Left ventricle myocardium superior (tissue), 1 donor: ENCODE results near the gene DSG4. TPM values are rescaled to one million over a fixed set of nuclear protein-coding genes. Genes with fewer than 3 reads are reported as not detected.

ENCODE experiments used
- ATAC-seq: fragments of 200-7000 bp; cut with Tn5 transposase; one replicate; pipeline ENCODE4 v1.9.1; 2020; ENCODE audit warnings: mild to moderate bottlenecking, moderate library complexity
- DNase-seq: peaks from one replicate; pipeline ENCODE4 v3.0.0-alpha.2; 2020
- intact Hi-C: fragments of 100-400 bp; cut with micrococcal nuclease; formaldehyde crosslinking; loops from one replicate; pipeline ENCODE4 v1.11.0; 2022
- total RNA-seq: library from RNA; stranded (reverse); fragmentation: NEBNext Ultra II Directional; extraction: Animal tissue kit (Norgen Biotek cat#: 25700); gene quantifications from one replicate; pipeline ENCODE4 v1.2.1, GENCODE V29; 2021
- donor health status: DM: no; HTN: yes; CAD: no; lungs with severe emphysema.

The DSG4 gene
- total RNA-seq, 1 donor from 2014 or later = not detected

DNA sequence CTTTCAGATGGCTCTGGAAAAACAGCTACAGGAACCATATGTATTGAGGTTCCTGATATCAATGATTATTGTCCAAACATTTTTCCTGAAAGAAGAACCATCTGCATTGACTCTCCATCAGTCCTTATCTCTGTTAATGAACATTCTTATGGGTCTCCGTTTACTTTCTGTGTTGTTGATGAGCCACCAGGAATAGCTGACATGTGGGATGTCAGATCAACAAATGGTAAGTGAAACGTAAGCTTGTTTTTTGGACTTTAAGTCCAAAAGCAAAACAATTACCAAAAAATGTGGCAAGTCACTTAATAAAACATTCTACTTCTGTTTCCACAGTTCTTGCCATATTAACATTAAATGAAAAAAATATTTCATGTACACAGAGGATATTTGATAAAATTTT lies 26.8 kb downstream of the DSG4 start:
- no peak for DNase-seq
- no peak for ATAC-seq
- intact Hi-C loops = no loop called here

DNA sequence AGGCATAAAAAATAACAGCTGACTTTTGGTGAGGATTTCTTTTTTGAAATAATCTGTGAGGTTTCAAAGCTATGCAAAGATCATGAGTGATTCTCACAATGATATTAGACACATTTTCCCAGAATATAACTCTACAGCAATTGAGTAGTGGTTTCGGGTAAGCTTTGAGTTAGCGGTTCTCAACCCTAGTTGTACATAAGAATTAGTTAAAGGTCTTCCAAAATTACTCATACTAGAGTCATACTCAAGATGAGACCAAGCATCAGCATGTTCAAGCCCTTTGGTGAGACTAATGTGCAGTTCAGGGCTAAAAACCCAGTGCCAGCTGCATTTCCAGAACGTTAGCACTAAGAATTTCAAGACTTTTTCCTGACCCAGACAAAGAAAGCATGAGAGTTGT lies 31.1 kb downstream of the DSG4 start:
- intact Hi-C loops = no loop called here
- DNase-seq (no peak), ATAC-seq (no peak)

DNA sequence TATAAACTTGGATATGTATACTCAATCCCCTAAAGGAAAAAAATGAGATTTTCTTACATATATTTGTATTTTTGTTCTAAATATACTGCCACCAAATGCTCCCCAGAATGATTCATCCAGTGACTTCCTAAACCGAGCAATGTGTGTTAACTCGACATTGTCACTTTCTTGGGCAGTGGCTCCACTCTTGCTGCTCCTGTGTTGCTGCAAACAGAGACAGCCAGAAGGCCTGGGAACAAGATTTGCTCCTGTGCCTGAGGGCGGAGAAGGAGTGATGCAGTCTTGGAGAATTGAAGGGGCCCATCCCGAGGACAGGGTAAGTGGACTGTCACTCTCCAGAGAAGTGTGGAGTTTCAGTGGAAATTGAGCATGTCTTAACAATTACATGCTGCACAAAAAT lies 32.7 kb downstream of the DSG4 start:
- ATAC-seq = no peak
- DNase-seq = no peak
- intact Hi-C loops = no loop called here

DNA sequence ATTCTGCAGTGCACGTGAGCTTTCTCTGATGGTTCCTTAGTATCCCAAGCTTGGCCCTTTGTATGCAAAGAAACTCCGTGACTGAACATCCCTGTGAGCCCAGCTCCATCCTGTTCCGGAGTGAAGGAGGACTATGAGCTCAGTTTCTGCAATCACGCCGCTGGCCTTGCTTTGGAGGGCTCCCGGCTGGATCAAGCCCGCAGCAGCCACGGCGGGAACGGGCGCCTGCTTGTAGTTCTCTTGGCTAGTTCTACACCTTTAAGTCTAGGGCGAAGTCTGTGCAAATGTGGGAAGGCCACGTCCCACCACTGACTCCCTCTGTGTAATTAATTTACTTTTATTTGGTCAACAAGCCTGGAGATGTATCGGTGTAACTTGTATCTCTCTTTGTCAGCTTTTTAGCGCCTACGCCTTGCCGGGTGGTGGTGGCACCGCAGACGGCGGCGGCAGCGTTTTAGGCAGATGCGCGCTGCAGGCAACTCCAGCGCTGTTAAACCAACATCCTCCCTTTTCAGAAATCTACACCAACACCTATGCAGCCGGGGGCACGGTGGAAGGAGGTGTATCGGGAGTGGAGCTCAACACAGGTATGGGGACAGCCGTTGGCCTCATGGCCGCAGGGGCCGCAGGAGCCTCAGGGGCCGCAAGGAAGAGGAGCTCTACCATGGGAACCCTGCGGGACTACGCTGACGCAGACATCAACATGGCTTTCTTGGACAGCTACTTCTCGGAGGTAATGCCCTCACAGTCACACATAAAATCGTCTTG lies 34.3 kb downstream of the DSG4 start:
- DNase-seq = no peak
- ATAC-seq = no peak
- intact Hi-C loops = no loop called here

DNA sequence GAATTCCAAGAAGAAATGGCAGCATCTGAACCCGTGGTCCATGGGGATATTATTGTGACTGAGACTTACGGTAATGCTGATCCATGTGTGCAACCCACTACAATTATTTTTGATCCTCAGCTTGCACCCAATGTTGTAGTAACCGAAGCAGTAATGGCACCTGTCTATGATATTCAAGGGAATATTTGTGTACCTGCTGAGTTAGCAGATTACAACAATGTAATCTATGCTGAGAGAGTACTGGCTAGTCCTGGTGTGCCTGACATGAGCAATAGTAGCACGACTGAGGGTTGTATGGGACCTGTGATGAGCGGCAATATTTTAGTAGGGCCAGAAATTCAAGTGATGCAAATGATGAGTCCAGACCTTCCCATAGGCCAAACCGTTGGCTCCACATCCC lies 36.6 kb downstream of the DSG4 start:
- ATAC-seq (no peak), DNase-seq (no peak)
- intact Hi-C loops = no loop called here

DNA sequence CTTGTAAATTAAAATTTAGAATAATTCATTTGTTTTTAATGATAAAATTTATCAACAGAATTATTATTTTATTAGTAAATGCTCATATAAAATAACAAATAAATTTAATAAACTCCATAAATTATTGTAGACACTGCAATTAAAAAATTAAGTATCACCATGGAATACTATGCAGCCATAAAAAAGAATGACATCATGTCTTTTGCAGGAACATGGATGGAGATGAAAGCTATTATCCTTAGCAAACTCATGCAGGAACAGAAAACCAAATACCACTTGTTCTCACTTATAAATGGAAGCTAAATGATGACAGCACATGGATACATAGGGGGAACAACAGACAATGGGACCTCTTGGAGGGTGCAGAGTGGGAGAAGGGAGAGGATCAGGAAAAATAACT lies 41.3 kb downstream of the DSG4 start:
- intact Hi-C loops = no loop called here
- no peak for ATAC-seq
- DNase-seq = no peak

DNA sequence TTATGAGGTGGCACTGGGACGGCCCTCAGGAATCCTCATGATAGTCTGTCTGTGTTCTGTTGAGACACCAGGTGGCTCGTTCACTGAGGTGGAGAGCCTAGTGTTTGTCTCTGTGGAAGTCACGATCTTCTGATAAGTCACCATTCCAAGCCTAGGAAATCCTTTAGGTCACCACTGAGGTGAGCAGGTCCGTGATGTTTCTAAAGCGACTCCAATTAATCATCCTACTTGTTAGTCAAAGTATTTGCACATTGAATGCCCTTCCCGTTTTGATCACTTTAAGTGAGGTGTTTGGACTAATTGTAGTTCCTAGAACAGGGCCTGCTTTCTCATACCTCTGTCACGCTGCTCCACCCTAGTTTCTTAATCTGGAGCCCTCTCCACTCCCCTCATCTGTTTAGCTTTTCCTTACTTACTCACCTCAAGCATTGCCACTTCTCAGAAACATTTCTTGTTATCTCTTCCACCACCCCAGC lies 42.9 kb downstream of the DSG4 start:
- ATAC-seq (no peak), DNase-seq (no peak)
- intact Hi-C loops = no loop called here

DNA sequence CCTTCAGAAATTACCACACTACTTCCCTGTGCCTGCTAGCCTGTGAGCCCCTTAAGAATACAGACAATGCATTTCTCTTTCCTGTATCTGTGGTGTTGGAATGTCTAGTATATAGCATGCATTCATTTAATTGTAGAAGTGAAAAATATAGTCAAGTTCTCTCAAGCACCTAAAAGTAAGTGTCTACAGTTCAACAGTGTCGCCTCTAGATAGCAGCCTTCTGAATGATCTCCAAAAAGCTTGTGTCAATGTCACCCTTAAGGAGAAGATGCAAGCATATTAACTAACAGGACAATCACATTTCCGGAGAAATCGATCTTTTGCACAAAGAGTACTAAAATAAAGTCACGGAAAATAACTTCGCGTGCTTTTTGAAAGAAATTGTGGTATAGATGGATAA lies 43.5 kb downstream of the DSG4 start:
- DNase-seq (no peak), ATAC-seq (no peak)
- intact Hi-C loops = loop anchor here (10.0 kb wide), 1 partner anchor 155 kb away; no protein-coding TSS in a partner anchor

DNA sequence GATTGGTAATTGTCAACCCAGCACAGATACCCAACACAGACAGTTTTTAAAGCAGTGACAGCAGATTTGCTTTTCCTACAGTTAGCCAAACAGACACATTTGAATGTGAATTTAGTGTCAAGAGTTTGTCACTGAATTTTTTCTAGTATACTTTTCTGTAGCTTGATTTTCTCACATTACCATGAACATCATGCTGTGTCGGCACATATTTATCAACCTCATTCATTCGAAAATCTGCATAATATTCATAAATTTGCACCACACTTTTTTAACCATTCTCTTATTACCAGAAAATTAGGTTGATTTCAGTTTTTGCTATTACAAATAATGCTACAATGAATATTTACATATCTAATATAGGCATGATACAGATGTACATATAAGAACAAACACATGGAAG lies 43.9 kb downstream of the DSG4 start:
- DNase-seq = no peak
- ATAC-seq = no peak
- intact Hi-C loops = loop anchor here (10.0 kb wide), 1 partner anchor 156 kb away; no protein-coding TSS in a partner anchor

DNA sequence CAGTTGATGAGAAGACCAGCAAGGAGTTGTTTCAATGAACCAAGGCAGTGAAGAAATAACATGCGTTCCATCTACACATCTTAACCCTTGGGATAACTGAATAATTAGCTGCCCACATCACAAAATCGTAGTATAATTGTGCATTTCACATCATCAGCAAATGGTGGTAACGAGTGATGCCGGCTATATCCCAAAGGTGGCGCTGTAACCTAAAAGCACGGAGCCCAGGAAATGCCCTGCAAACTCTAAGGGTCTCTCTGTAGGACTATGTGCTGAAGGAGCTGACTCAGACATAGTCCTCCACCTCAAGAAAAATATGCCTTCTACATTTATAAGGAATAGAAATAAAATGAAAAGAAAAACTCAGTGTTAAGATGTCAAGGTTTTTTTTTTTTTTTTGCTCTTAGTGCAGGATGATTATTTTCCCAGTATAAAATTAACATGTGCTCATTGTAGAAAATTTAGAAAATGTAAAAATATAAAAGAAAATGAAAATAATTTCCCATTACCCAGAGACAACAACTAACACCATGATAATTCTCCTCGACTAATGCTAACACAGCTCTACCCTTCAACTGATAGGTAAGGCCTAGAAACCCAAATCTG lies 47.9 kb downstream of the DSG4 start:
- no peak for DNase-seq
- intact Hi-C loops = loop anchor here (10.0 kb wide), 1 partner anchor 160 kb away; no protein-coding TSS in a partner anchor
- no peak for ATAC-seq

DNA sequence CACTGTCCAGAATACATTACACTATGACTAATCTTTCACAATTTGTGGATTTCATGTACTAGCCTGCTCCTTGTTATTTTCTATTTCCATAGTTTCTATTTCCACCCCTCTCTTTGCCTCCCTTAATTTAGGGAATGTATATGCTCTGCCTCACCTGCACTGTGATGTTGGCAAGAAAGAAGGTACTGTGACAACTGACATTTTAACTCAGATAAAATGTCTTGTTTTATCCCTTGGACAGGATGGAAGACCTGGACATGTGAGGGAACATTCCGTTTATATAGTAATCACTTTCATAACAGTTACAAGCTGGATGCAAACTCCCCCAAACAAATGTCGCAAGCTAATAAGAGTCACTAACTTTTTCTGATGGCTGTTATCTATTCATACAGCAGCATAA lies 49.4 kb downstream of the DSG4 start:
- ATAC-seq (no peak), DNase-seq (no peak)
- intact Hi-C loops = loop anchor here (10.0 kb wide), 1 partner anchor 161 kb away; no protein-coding TSS in a partner anchor

DNA sequence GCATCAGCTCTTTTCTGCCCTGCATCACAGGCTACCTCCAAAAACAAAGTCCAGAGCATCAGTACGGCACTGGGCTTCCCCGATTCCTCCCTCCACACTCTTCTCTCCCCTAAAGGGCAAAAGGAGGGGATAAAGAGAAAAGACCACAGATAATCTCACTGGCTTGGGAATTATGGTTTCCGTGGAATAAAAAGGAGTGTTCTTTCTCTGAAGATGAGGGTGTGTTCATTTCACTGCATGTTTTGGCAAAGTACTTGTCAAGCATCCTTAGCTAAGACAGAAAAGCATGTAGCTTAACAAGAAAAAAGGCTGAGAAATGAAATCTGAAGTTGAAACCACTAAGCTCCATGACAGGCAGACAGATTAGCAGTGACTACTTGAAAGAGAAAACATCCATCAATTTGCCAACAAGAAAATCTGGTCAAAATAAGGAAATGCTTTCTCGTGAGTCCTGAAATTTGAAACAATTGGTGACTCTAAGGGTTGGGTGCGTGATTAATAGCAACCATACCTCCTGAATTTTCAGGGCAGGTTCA lies 50.4 kb downstream of the DSG4 start:
- ATAC-seq = no peak
- intact Hi-C loops = loop anchor here (10.0 kb wide), 1 partner anchor 162 kb away; no protein-coding TSS in a partner anchor
- DNase-seq = no peak

DNA sequence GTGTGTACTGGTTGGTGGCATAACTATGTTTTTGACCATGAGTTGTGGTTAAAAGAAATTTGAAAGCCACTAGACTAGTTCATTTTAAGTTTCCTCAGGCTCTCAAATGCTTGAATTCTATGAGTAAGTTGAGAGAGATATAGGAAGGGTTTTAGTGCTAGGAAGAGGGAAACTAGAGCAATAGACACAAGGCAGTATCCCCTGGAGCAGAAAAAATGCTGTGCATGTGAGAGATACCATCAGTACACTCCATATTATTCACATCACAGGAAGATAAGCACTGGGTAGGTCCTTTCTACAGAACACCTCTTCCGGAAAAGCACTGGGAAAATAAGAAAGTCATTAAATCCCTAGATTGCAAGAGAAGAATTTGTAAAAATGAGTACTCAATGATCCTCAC lies 51.6 kb downstream of the DSG4 start:
- DNase-seq (no peak), ATAC-seq (no peak)
- intact Hi-C loops = loop anchor here (10.0 kb wide), 1 partner anchor 163 kb away; no protein-coding TSS in a partner anchor

DNA sequence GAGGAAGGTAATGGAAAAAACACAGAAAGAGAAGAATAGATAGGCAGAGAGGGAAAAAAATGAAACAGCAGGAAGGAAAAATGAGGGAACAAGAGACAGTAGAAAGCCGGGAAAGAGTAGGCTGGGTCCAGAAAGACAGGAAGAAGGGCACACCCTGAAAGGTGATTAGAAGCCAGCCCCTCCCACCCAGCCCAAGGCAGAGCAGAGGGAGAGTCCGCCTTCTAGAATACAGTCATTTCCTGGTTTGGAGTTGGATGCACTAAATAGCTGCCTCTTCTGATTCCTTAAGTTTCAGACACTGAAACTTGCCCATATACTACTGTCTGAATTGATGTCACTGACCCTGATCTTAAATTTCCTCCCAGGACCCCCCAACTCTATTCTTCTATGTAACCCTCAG lies 53.0 kb downstream of the DSG4 start:
- DNase-seq = no peak
- ATAC-seq = no peak
- intact Hi-C loops = loop anchor here (10.0 kb wide), 1 partner anchor 165 kb away; no protein-coding TSS in a partner anchor

DNA sequence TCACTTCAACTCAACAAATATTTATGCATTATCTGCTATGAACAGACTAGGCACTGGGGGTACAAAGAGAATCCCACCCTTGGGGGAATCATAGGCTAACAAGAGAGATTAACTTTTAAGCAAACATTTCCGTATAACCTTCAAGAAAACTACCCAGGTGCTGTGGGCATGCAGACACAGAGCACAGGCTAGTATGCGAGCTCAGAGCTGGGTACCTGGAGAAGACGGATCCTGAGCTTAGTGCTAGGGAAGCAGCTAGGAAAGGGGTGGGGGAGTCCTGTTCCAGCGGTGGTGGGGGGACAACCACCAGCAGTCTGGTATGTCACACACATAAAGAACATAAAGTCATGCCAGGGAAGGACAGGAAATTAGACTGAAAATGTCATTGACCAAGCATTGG lies 53.5 kb downstream of the DSG4 start:
- DNase-seq = no peak
- ATAC-seq = no peak
- intact Hi-C loops = no loop called here

DNA sequence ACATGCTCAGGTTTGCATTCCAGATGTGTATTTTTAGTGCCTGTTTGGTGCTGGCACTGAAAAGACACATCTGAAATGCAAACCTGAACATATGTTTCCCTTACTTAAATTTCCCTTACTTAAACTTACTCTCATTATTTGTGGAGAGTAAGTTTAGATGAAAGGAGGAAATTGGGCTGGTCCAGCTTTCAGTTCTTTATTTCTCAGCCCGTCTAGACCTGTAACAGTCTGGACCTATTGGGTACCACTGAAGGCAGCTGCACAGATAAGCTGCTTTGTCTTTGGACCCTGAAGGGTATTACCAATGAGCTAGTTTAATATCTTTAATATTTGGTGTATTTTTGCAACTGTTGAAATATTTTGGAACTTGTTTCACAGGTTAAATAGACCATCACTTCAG lies 54.0 kb downstream of the DSG4 start:
- intact Hi-C loops = no loop called here
- ATAC-seq (no peak), DNase-seq (no peak)

DNA sequence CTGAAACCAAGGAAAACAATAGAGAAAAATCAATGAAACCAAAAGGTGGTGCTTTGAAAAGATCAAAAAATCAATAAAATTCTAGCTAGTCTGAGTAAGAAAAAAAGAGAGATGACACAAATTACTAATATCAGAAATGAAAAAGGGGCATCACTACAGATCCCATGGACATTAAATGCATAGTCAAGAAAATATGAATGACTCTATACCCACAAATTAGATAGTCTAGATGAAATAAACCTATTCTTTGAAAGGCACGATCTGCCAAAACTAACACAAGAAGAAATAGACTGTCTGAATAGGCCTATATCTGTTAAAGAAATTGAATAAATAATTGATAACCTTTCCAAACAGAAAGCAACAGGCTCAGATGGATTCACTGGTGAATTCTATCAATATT lies 55.7 kb downstream of the DSG4 start:
- no peak for DNase-seq
- intact Hi-C loops = no loop called here
- no peak for ATAC-seq

DNA sequence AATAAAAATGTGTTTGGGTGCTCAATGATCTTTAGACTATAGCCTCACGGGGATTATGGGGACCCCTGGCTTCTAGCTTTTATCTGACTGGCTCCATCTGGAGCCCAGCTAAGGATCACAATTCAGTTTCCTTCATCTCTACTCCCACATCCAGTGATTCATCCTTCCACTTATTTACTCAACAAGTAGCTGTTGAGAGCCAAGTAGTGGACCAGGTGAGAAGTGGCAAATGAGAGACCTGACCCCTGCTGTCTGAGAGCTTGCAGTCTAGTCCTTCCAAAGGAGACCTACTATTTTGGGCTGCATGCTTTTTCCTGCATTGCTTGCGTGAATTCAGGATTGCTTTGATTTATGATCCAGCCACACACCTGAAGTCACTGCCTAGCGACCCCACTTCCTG lies 60.2 kb downstream of the DSG4 start:
- ATAC-seq (no peak), DNase-seq (no peak)
- intact Hi-C loops = no loop called here

DNA sequence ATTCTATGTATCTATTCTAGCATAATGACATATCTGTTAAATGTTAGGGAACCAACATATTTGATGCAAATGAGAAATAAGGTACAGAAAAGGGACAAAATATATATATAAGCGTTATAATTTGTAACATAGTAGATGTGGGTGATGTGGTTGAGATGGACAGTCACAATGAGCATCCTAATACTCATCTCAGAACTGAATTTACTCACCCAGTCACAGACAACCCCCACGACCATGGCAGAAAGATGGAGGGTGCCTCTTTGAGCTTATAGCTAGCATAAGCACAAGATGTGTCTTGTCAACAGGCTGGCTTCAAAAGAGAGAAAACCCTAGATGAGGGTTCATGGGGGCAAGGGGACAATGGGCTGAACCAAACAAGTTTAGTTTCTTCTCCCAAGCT lies 61.8 kb downstream of the DSG4 start:
- ATAC-seq = no peak
- no peak for DNase-seq
- intact Hi-C loops = no loop called here

DNA sequence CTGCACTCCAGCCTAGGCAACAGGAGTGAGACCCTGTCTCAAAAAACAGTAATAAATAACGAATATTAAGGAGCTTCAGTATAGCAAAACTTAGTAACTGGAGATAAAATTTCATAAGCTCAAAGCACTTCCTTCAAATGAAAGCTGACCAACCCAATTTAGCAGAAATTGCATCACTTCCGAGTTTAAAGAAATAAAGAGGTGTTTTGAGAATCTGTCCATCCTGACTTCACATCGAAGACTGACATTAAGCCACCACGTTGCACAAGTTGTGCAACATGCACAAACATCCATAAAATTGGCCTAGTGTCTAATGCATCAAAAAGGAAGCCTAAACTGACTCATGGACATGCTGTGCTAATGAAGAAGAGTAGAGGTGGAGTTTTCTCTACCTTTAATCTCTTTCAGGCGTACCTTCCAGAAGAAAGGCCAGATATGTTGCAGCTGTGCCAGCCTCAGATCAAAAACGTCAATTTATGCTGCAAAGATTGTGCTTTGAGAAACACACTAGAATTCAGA lies 63.3 kb downstream of the DSG4 start:
- DNase-seq (no peak), ATAC-seq (no peak)
- intact Hi-C loops = no loop called here
